Measurements from ENCODE around the gene SRMS. TPM values are rescaled to one million over a fixed set of nuclear protein-coding genes. Genes with fewer than 3 reads are reported as not detected.

SRMS gene
- total and polyA plus RNA-seq, 2 of the 13 experiments (the other 11 are each of a cell fraction or from before 2014, with no cell fraction given), result not detected

DNA sequence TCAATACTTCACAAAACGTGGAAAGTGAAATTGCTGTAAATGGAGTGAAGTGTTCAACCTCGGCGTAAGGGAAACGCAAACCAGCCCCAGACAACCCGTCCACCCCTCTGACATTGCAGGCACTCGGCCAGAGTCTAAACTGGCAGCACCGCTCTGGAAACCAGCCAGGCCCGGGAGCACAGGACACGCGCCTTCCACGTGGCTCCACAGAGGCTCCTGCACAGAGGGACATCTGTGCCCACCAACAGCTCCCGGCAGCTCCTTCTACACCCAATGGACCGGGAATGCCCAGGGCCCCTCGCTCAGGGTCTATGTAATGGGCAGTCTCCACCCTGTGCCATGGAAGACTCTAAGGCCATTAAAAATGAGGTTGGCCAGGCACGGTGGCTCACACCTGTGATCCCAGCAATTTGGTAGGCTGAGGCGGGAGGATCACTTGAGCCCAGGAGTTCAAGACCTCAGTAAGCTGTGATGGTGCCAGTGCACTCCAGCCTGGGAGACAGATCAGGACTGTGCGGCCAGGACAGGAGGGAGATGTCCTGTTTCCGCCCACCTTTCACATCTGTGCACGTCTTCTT, 29.9 kb upstream of the SRMS start (continued):
- peak; percentile 74; the same call in 1 of the 2 replicates for TF ChIP-seq FOXC1 (CRISPR knock-in tag; IDR thresholded peaks at IDR 0.05; ENCODE audit: borderline replicate concordance)
- TF ChIP-seq ZNF501 (CRISPR knock-in tag; IDR thresholded peaks at IDR 0.05), result peak; percentile 81
- TF ChIP-seq, protein P1, sequence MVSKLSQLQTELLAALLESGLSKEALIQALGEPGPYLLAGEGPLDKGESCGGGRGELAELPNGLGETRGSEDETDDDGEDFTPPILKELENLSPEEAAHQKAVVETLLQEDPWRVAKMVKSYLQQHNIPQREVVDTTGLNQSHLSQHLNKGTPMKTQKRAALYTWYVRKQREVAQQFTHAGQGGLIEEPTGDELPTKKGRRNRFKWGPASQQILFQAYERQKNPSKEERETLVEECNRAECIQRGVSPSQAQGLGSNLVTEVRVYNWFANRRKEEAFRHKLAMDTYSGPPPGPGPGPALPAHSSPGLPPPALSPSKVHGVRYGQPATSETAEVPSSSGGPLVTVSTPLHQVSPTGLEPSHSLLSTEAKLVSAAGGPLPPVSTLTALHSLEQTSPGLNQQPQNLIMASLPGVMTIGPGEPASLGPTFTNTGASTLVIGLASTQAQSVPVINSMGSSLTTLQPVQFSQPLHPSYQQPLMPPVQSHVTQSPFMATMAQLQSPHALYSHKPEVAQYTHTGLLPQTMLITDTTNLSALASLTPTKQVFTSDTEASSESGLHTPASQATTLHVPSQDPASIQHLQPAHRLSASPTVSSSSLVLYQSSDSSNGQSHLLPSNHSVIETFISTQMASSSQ (IDR thresholded peaks at IDR 0.05; ENCODE audit: low read depth), result no peak
- TF ChIP-seq, protein P1 (CRISPR knock-in tag; IDR thresholded peaks at IDR 0.05; ENCODE audit: borderline replicate concordance), result no peak
- no peak for TF ChIP-seq ELF3 (CRISPR knock-in tag; IDR thresholded peaks at IDR 0.05)
- peak; percentile 29; the same call in 1 of the 2 replicates for TF ChIP-seq ZNF263 (CRISPR knock-in tag; IDR thresholded peaks at IDR 0.05)
- TF ChIP-seq ZNF777 (CRISPR knock-in tag; IDR thresholded peaks at IDR 0.05), result 0 out of 2 replicates have a peak, but pooled peaks have one; percentile 46
- TF ChIP-seq SP4 (CRISPR knock-in tag; IDR thresholded peaks at IDR 0.05), result no peak
- 0 out of 2 replicates have a peak, but pooled peaks have one; percentile 40 for TF ChIP-seq ZFP90 (CRISPR knock-in tag; IDR thresholded peaks at IDR 0.05; ENCODE audit: borderline replicate concordance)
- TF ChIP-seq FOXO4 (CRISPR knock-in tag; conservative IDR thresholded peaks at IDR 0.05), result no peak
- TF ChIP-seq JARID2 (CRISPR knock-in tag; IDR thresholded peaks at IDR 0.05; ENCODE audit: insufficient replicate concordance), result no peak
- no peak for TF ChIP-seq THAP9 (CRISPR knock-in tag; IDR thresholded peaks at IDR 0.05; ENCODE audit: borderline replicate concordance)
- no peak for TF ChIP-seq ZNF33A (CRISPR knock-in tag; IDR thresholded peaks at IDR 0.05; ENCODE audit: borderline replicate concordance)
- TF ChIP-seq ZMYM4 (CRISPR knock-in tag; IDR thresholded peaks at IDR 0.05), result peak; percentile 26; the same call in 1 of the 2 replicates
- TF ChIP-seq SMYD3 (CRISPR knock-in tag; IDR thresholded peaks at IDR 0.05), result no peak
- TF ChIP-seq GPN1 (CRISPR knock-in tag; IDR thresholded peaks at IDR 0.05; ENCODE audit: borderline replicate concordance), result no peak
- TF ChIP-seq GLMP (CRISPR knock-in tag; IDR thresholded peaks at IDR 0.05; ENCODE audit: borderline replicate concordance), result no peak
- TF ChIP-seq, protein P2, sequence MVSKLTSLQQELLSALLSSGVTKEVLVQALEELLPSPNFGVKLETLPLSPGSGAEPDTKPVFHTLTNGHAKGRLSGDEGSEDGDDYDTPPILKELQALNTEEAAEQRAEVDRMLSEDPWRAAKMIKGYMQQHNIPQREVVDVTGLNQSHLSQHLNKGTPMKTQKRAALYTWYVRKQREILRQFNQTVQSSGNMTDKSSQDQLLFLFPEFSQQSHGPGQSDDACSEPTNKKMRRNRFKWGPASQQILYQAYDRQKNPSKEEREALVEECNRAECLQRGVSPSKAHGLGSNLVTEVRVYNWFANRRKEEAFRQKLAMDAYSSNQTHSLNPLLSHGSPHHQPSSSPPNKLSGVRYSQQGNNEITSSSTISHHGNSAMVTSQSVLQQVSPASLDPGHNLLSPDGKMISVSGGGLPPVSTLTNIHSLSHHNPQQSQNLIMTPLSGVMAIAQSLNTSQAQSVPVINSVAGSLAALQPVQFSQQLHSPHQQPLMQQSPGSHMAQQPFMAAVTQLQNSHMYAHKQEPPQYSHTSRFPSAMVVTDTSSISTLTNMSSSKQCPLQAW (CRISPR knock-in tag; IDR thresholded peaks at IDR 0.05), result 0 out of 2 replicates have a peak, but pooled peaks have one; percentile 79
